GM23338 (cell line): ENCODE measurements around the gene GHDC. TPM values are rescaled to one million over a fixed set of nuclear protein-coding genes. Genes with fewer than 3 reads are reported as not detected.

Experiments
- ATAC-seq: fragments of 200-7000 bp; cut with Tn5 transposase; 3 replicates; pipeline ENCODE4 v1.9.1; 2020
- DNase-seq: peaks from one replicate; pipeline ENCODE4 v3.0.0-alpha.2; 2015; ENCODE audit warnings: low spot score
- H2AFZ ChIP-seq: fragments of 200-600 bp; sonication (generic); 2 replicates; pipeline ENCODE4 v1.8.0; 2016; ENCODE audit warnings: antibody characterized with exemption, mild to moderate bottlenecking, moderate library complexity
- H3F3A ChIP-seq: fragments of 200-600 bp; sonication (generic); replicated peaks from 2 replicates; pipeline ENCODE4 v1.8.0; 2017; ENCODE audit warnings: antibody characterized with exemption, mixed run types, low read depth
- H3K27ac ChIP-seq: fragments of 200-600 bp; sonication (generic); 2 replicates; pipeline ENCODE4 v1.6.1; 2016; ENCODE audit warnings: low read depth
- H3K27me3 ChIP-seq: fragments of 200-600 bp; sonication (generic); 2 replicates; pipeline ENCODE4 v1.8.0; 2016; ENCODE audit warnings: mild to moderate bottlenecking, mixed run types, moderate library complexity; ENCODE audit not compliant: insufficient read depth
- H3K36me3 ChIP-seq: fragments of 200-600 bp; sonication (generic); 2 replicates; pipeline ENCODE4 v1.8.0; 2016; ENCODE audit warnings: mild to moderate bottlenecking; ENCODE audit not compliant: insufficient read depth
- H3K4me1 ChIP-seq: fragments of 200-600 bp; sonication (generic); 2 replicates; pipeline ENCODE4 v1.8.0; 2016; ENCODE audit warnings: mild to moderate bottlenecking, moderate library complexity; ENCODE audit not compliant: insufficient read depth
- H3K4me2 ChIP-seq: fragments of 200-600 bp; sonication (generic); 2 replicates; pipeline ENCODE4 v1.7.1; 2017; ENCODE audit warnings: mixed run types
- H3K4me3 ChIP-seq: fragments of 200-600 bp; sonication (generic); 2 replicates; pipeline ENCODE4 v1.6.1; 2016; ENCODE audit warnings: mixed run types
- H3K79me2 ChIP-seq: fragments of 200-600 bp; sonication (generic); replicated peaks from 2 replicates; pipeline ENCODE4 v1.8.0; 2017; ENCODE audit warnings: mild to moderate bottlenecking; ENCODE audit not compliant: insufficient read depth
- H3K9me2 ChIP-seq: fragments of 200-600 bp; sonication (generic); 2 replicates; pipeline ENCODE4 v1.8.0; 2017; ENCODE audit not compliant: insufficient read depth
- H4K20me1 ChIP-seq: fragments of 200-600 bp; sonication (generic); replicated peaks from 2 replicates; pipeline ENCODE4 v1.8.0; 2017; ENCODE audit warnings: mild to moderate bottlenecking; ENCODE audit not compliant: insufficient read depth
- H3K27ac Mint-ChIP-seq: 2 replicates; pipeline ENCODE4 v1.8.0; 2020; ENCODE audit warnings: inconsistent platforms, mild to moderate bottlenecking, moderate library complexity, mixed read lengths
- H3K27me3 Mint-ChIP-seq: 3 replicates; pipeline ENCODE4 v1.8.0; 2022; ENCODE audit warnings: low read depth, mild to moderate bottlenecking, moderate library complexity, mixed read lengths, inconsistent platforms; ENCODE audit not compliant: insufficient read depth, poor library complexity
- H3K36me3 Mint-ChIP-seq: 3 replicates; pipeline ENCODE4 v1.8.0; 2021; ENCODE audit warnings: low read depth, mild to moderate bottlenecking, inconsistent platforms, moderate library complexity, mixed read lengths
- H3K4me1 Mint-ChIP-seq: 3 replicates; pipeline ENCODE4 v1.8.0; 2020; ENCODE audit warnings: mild to moderate bottlenecking, inconsistent platforms, mixed read lengths
- H3K4me3 Mint-ChIP-seq: 3 replicates; pipeline ENCODE4 v1.8.0; 2021; ENCODE audit warnings: moderate library complexity, mild to moderate bottlenecking, inconsistent platforms, mixed read lengths
- H3K9me3 Mint-ChIP-seq: 3 replicates; pipeline ENCODE4 v1.8.0; 2020; ENCODE audit warnings: moderate library complexity, mild to moderate bottlenecking, inconsistent platforms, mixed read lengths
- ETS1 ChIP-seq: IDR thresholded peaks from 2 replicates; pipeline ENCODE4 v1.6.1; 2016; ENCODE audit warnings: antibody characterized with exemption
- EZH2 ChIP-seq: fragments of 200-600 bp; sonication (generic); IDR thresholded peaks from one replicate; pipeline ENCODE4 v1.8.0; 2017; ENCODE audit warnings: antibody characterized with exemption, mild to moderate bottlenecking, low read depth; ENCODE audit not compliant: unreplicated experiment
- EZH2phosphoT487 ChIP-seq: fragments of 200-600 bp; sonication (generic); IDR thresholded peaks from one replicate; pipeline ENCODE4 v1.8.1; 2018; ENCODE audit warnings: antibody characterized with exemption; ENCODE audit not compliant: unreplicated experiment
- NANOG ChIP-seq: IDR thresholded peaks from 2 replicates; pipeline ENCODE4 v1.6.1; 2016; ENCODE audit warnings: antibody characterized with exemption, borderline replicate concordance
- POLR2AphosphoS5 ChIP-seq: IDR thresholded peaks from 2 replicates; pipeline ENCODE4 v1.6.1; 2016; ENCODE audit warnings: antibody characterized with exemption, low read depth
- ZNF331 ChIP-seq: fragments of 250-450 bp; sonication (Bioruptor Pico); IDR thresholded peaks from 2 replicates; pipeline ENCODE4 v1.5.0; 2020; ENCODE audit warnings: low read depth, mild to moderate bottlenecking, moderate library complexity
- ZNF462 ChIP-seq: fragments of 250-450 bp; sonication (Bioruptor Pico); IDR thresholded peaks from 2 replicates; pipeline ENCODE4 v1.5.0; 2020; ENCODE audit warnings: mild to moderate bottlenecking, moderate library complexity
- polyA plus RNA-seq: library from polyadenylated mRNA; unstranded; fragments of >200 nt; fragmentation: Nextera tagmentation; extraction: Ambion mirVana; gene quantifications from 2 replicates; pipeline ENCODE4 v1.2.1, GENCODE V29; 2016
- total RNA-seq: library from RNA; depleted of rRNA; stranded (reverse); fragments of >200 nt; shearing (Covaris generic); gene quantifications from 2 replicates; pipeline ENCODE4 v1.2.3, GENCODE V29; 2014
- TF ChIP-seq, protein P1 (sequence below): IDR thresholded peaks from one replicate; pipeline ENCODE4 v1.6.1; 2018; ENCODE audit warnings: antibody characterized with exemption; ENCODE audit not compliant: unreplicated experiment

Gene GHDC
- total and polyA plus RNA-seq, 2 experiments from 2014 or later: 4.0 to 13.8 TPM

- no peaks in the 10 kb centered on the region for H3K9me3 Mint-ChIP-seq
- H3K27me3 ChIP-seq: no peaks in the 10 kb centered on the region
- no peak for TF ChIP-seq ETS1
- no peak for TF ChIP-seq POLR2AphosphoS5
- TF ChIP-seq, protein P1, sequence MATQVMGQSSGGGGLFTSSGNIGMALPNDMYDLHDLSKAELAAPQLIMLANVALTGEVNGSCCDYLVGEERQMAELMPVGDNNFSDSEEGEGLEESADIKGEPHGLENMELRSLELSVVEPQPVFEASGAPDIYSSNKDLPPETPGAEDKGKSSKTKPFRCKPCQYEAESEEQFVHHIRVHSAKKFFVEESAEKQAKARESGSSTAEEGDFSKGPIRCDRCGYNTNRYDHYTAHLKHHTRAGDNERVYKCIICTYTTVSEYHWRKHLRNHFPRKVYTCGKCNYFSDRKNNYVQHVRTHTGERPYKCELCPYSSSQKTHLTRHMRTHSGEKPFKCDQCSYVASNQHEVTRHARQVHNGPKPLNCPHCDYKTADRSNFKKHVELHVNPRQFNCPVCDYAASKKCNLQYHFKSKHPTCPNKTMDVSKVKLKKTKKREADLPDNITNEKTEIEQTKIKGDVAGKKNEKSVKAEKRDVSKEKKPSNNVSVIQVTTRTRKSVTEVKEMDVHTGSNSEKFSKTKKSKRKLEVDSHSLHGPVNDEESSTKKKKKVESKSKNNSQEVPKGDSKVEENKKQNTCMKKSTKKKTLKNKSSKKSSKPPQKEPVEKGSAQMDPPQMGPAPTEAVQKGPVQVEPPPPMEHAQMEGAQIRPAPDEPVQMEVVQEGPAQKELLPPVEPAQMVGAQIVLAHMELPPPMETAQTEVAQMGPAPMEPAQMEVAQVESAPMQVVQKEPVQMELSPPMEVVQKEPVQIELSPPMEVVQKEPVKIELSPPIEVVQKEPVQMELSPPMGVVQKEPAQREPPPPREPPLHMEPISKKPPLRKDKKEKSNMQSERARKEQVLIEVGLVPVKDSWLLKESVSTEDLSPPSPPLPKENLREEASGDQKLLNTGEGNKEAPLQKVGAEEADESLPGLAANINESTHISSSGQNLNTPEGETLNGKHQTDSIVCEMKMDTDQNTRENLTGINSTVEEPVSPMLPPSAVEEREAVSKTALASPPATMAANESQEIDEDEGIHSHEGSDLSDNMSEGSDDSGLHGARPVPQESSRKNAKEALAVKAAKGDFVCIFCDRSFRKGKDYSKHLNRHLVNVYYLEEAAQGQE: no peak
- no peak for TF ChIP-seq ZNF462 (CRISPR knock-in tag)
- TF ChIP-seq EZH2phosphoT487: no peak
- TF ChIP-seq EZH2: no peak
- no peak for TF ChIP-seq NANOG
- no peak for TF ChIP-seq ZNF331 (CRISPR knock-in tag)
These were observed 28.0 kb downstream of the GHDC start for GRCh38 chr17:42166196-42166763.

More at GRCh38 chr17:42166196-42166763, 28.0 kb downstream of the GHDC start:
- no peak overlapping the region for H3K4me2 ChIP-seq
- no peak overlapping the region for H2AFZ ChIP-seq
- peaks cover 4% of the 10 kb centered on the region for H3K4me1 Mint-ChIP-seq
- DNase-seq: no peak
- no peaks in the 10 kb centered on the region for H3F3A ChIP-seq
- no peak overlapping the region for H3K4me3 ChIP-seq
- H3K27ac Mint-ChIP-seq: no peak overlapping the region
- no peaks in the 10 kb centered on the region; the same call in 1 of the 2 replicates for H4K20me1 ChIP-seq
- ATAC-seq: no peak
- no peaks in the 10 kb centered on the region for H3K36me3 ChIP-seq
- H3K4me3 Mint-ChIP-seq: no peak overlapping the region
- H3K27ac ChIP-seq: no peak overlapping the region
- H3K36me3 Mint-ChIP-seq: no peaks in the 10 kb centered on the region
- H3K27me3 Mint-ChIP-seq: peaks cover 18% of the 10 kb centered on the region
- no peaks in the 10 kb centered on the region; the same call in 1 of the 2 replicates for H3K4me1 ChIP-seq
- no peaks in the 10 kb centered on the region for H3K79me2 ChIP-seq
- H3K9me2 ChIP-seq: no peaks in the 10 kb centered on the region
